ENCODE data around the gene EXOC3L1.
A peak's percentile ranks its signal among the peaks of the same experiment; 100 is the strongest.

The EXOC3L1 gene

DNA sequence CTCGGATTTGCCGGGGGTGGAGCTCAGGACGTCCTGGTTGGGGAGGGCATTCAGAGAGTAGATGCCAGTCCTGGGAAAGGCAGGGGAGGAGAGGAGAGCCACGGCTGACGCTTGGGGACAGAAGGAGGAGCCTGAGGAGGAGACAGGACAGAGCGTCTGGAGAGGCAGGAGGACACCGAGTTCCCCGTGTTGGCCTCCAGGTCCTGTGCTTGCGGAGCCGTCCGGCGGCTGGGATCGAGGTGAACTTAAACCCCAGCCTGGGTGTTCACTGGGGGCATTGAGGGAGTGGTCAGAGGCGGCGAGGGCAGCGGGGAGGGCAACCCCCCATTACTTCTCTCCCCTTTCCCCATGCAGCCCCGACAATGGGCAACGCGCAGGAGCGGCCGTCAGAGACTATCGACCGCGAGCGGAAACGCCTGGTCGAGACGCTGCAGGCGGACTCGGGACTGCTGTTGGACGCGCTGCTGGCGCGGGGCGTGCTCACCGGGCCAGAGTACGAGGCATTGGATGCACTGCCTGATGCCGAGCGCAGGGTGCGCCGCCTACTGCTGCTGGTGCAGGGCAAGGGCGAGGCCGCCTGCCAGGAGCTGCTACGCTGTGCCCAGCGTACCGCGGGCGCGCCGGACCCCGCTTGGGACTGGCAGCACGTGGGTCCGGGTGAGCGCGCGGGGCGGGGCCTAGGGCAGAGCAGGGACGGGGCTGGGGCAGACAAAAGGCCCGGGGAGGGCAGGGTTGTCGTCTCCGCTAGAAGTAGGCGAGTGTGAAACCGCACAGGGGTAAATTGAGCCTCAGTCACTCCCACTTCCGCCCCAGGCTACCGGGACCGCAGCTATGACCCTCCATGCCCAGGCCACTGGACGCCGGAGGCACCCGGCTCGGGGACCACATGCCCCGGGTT is 15.9 kb downstream of the EXOC3L1 start:
- TF ChIP-seq, protein P1, sequence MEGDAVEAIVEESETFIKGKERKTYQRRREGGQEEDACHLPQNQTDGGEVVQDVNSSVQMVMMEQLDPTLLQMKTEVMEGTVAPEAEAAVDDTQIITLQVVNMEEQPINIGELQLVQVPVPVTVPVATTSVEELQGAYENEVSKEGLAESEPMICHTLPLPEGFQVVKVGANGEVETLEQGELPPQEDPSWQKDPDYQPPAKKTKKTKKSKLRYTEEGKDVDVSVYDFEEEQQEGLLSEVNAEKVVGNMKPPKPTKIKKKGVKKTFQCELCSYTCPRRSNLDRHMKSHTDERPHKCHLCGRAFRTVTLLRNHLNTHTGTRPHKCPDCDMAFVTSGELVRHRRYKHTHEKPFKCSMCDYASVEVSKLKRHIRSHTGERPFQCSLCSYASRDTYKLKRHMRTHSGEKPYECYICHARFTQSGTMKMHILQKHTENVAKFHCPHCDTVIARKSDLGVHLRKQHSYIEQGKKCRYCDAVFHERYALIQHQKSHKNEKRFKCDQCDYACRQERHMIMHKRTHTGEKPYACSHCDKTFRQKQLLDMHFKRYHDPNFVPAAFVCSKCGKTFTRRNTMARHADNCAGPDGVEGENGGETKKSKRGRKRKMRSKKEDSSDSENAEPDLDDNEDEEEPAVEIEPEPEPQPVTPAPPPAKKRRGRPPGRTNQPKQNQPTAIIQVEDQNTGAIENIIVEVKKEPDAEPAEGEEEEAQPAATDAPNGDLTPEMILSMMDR (conservative IDR thresholded peaks at IDR 0.05; ENCODE audit: low read depth, low read length), result peak; percentile 42
- DNase-seq (ENCODE audit: low read depth), result peak; percentile 77
- H3K4me3 ChIP-seq (ENCODE audit: low read length), result peak overlapping the region; percentile 57

DNA sequence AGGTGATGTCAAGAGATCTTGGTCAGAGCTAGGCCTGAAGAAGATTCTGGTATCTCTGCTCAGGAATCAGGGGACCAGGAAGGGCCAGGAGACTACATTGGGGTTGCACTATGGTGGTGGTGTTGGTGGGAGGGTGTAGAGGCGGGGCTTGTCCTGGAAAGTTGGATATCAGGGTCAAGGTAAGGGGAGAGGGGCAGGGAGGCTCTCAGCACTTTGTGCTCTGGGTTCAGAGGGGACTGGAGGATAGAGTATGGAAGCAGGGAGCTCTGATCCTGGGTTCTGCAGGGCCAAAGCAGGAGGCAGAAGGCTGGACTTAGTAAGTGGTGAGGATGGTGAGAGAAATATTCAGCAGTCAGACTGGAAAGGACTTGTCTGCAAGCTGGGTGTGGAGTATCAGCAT is 16.6 kb downstream of the EXOC3L1 start:
- peak overlapping the region; percentile 57 for H3K4me3 ChIP-seq (ENCODE audit: low read length)
- no peak for DNase-seq (ENCODE audit: low read depth)
- TF ChIP-seq, protein P1 (conservative IDR thresholded peaks at IDR 0.05; ENCODE audit: low read depth, low read length), result no peak

DNA sequence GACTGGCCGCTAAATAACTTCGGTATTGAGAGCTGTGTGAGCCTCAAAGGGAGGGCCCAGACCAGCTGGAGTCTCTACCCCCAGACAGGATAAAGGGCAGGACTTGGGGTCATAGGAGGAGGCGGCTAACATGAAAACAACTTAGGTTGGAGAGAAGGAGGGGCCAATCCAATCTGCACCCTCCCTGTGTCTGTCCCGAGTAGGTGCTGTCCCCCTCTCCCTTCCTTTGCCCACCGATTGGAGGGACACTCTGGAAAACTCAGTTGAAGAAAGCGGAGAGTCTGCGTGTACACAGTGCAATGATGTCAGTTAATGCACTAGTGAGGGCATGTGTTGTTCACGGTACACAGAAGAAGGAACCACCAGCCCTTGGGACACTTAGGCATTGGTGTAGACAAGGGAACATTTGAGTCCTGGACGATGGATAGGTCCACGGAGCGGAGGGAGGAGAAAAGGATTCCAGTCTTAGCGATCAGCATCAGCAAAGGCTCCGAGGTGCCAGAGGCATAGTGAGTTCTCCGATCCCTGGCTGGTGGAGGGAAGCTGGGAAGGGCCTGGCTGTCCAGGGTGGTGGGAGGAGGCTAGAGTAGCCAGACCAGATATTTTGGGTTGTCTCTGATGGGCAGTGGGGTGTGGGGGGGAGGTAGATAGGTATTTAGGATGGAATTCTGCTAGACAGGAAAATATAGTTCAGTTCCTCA is 18.8 kb downstream of the EXOC3L1 start:
- H3K4me3 ChIP-seq (ENCODE audit: low read length), result peak overlapping the region; percentile 52
- TF ChIP-seq, protein P1 (conservative IDR thresholded peaks at IDR 0.05; ENCODE audit: low read depth, low read length), result no peak
- DNase-seq (ENCODE audit: low read depth), result no peak

DNA sequence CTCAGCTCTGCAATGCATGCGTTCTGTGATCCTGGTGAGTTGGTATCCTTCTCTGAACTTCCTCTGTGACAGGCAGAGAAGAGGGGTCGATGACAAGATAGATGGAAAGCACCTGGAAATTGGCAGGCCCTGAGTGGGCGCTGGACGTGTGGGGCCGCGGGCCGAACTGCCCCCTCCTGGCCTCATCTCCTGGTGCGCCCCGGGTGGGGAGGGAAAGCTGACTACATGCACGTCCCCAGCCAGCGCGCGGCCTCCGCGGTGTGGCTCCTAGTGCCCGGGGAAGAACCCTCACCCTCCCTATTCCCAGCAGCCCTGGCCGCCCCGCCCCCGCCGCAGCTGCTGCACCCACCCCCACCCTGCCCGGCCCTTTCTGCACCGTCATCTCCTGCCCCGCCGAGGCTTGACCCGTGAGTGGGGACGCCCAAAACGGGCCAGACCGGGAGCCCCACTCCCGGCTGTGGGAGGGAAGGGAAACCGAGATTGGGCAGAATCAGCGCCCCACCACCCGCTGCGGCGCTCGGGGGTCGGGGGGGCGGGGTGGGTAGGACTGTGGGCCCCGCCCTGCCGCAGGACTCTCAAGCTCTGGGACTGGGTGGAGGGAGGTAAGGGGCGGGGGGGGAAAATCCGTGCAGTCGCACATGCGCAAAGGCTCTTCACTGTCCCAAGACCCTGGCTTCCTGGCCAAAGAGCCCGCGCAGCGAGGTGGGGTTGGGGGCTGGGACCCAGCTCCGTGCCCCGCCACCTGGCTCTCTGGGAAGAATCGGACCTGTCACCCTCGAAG is 19.6 kb downstream of the EXOC3L1 start, which contains the start of gene NOL3:
Gene NOL3, plus strand, starts transcription at position 371 of the 781 bp plus-strand sequence.
- DNase-seq (ENCODE audit: low read depth), result no peak
- peak within 1 kb of the TSS; percentile 52 for H3K4me3 ChIP-seq (ENCODE audit: low read length)
- TF ChIP-seq, protein P1 (conservative IDR thresholded peaks at IDR 0.05; ENCODE audit: low read depth, low read length), result no peak

DNA sequence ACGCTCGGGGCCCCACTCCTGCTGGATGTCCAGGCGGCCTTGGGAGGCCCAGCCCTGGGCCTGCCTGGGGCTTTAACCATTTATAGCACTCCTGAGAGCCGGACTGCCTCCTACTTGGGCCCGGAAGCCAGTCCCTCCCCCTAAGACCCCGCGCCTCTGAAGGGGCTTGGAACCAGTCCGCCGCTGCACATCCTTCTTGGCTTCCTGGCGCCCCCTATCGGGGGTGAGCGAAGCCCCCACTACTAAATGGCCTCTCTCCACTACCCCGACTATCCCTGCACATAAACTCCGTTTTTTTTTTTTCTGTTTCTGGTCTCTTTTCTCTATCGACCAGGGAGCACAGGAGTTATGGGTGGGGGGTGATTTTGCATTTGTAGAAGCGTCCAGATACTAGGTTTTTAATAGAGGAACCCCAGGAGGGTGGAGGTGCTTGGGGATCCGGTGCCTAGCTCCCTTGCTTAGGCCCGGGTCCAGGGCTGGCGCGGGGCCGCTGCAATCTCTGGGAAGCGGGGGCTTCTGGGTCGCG is 20.2 kb downstream of the EXOC3L1 start:
- DNase-seq (ENCODE audit: low read depth), result no peak
- peak overlapping the region; percentile 52 for H3K4me3 ChIP-seq (ENCODE audit: low read length)
- TF ChIP-seq, protein P1 (conservative IDR thresholded peaks at IDR 0.05; ENCODE audit: low read depth, low read length), result peak; percentile 81

DNA sequence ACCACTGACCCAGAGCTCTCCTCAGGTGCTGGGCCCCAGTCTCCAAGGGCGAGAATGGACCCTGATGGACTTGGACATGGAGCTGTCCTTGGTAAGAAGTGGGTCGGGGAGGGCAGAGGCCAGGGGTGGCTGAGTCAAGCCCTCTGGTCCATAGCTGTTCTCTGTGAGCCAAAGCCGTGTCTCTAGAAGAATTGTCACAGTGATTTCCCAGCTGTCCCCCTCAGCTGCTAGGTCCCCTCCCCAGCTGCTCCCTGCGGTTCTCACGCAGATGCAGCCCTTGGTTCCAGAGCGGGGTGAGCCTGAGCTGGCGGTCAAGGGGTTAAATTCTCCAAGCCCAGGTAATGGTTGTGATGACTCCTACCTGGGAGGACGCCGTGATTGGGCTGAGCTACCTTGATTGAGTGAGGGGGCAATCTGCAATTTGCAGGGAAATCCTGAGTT is 20.9 kb downstream of the EXOC3L1 start:
- H3K4me3 ChIP-seq (ENCODE audit: low read length), result no peak overlapping the region
- TF ChIP-seq, protein P1 (conservative IDR thresholded peaks at IDR 0.05; ENCODE audit: low read depth, low read length), result no peak
- no peak for DNase-seq (ENCODE audit: low read depth)
